ENCODE data around the gene BATF2. TPM values are rescaled to one million over a fixed set of nuclear protein-coding genes. Genes with fewer than 3 reads are reported as not detected.
"Not testable (repeated sequence)": the region's sequence is repeated elsewhere in the genome, so short reads cannot be mapped to it uniquely, and the experiment has no call there.

The BATF2 gene
- total RNA-seq, 2 experiments from 2014 or later, result not detected

GRCh38 chr11:64987998-64988854 is 8.5 kb downstream of the BATF2 start:
- intact Hi-C loops (cut with micrococcal nuclease), result no loop called here
- Mint-ChIP-seq H3K4me3 (no peak overlapping the region), H3K36me3 (ENCODE audit: low read depth) (no peaks in the 10 kb centered on the region), H3K4me1 (ENCODE audit: low read depth) (peaks cover 7% of the 10 kb centered on the region), H3K27ac (no peak overlapping the region), H3K27me3 (ENCODE audit: low read depth) (no peaks in the 10 kb centered on the region), H3K9me3 (no peaks in the 10 kb centered on the region)
- CTCF ChIA-PET, result interaction anchor here (1.3 kb wide), 1 partner anchor 8 kb away, joined by 3 read pairs; no protein-coding TSS in a partner anchor
- no peak for DNase-seq

- H3K4me1 Mint-ChIP-seq (ENCODE audit: low read depth); CTCF ChIA-PET; H3K36me3 Mint-ChIP-seq (ENCODE audit: low read depth); H3K4me3 Mint-ChIP-seq; intact Hi-C loops (cut with micrococcal nuclease); H3K27me3 Mint-ChIP-seq (ENCODE audit: low read depth); H3K27ac Mint-ChIP-seq; DNase-seq; H3K9me3 Mint-ChIP-seq: not testable (repeated sequence)
These were observed 13.4 kb downstream of the BATF2 start for GRCh38 chr11:64983339-64983738.

DNA sequence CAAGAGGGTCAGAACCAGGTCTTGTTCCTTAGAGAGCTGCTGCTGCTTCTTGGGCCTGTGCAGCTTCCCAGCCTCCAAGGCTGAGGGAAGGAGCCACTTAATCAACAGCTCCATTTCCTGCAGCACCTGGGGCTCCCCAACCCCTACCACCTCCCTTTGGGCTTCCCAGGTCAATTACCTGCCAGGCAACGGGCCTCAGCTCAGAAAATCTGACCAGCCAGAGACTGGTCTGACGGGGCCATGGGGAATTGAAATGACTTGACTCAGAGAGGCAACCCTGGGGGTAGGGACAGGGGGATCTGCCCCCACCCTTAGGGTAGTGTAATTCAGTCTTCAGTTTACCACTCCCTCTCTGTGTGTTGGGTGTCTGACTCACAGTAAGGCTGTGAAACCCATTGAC is 20.1 kb downstream of the BATF2 start:
- H3K36me3 Mint-ChIP-seq (ENCODE audit: low read depth), result no peaks in the 10 kb centered on the region
- CTCF ChIA-PET, result interaction anchor here (0.7 kb wide), 1 partner anchor 59 kb away, joined by 3 read pairs; no protein-coding TSS in a partner anchor
- H3K27ac Mint-ChIP-seq, result no peak overlapping the region
- H3K4me1 Mint-ChIP-seq (ENCODE audit: low read depth), result peaks cover 5% of the 10 kb centered on the region
- no peaks in the 10 kb centered on the region for H3K27me3 Mint-ChIP-seq (ENCODE audit: low read depth)
- no peaks in the 10 kb centered on the region for H3K9me3 Mint-ChIP-seq
- intact Hi-C loops (cut with micrococcal nuclease), result no loop called here
- no peak for DNase-seq
- H3K4me3 Mint-ChIP-seq, result no peak overlapping the region

DNA sequence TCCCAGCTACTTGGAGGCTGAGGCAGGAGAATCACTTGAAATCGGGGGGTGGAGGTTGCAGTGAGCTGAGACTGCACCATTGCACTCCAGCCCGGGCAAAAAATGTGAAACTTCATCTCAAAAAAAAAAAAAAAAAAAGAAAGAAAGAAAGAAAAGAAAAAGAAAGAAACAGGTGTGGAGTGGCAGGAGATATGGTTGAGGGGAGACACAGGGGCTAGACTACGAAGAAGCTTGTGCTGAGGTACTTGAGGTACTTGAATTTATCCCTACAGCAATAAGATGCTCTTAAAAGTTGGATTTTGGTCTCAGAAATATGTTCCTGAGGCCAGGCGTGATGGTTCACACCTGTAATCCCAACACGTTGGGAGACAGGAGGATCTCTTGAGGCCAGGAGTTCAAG is 22.6 kb downstream of the BATF2 start:
- H3K27ac Mint-ChIP-seq, result no peak overlapping the region
- CTCF ChIA-PET, result no interaction called here

GRCh38 chr11:64971421-64972233 is 25.1 kb downstream of the BATF2 start, which contains the start of gene MAJIN:
Gene MAJIN (minus strand): TSS chr11:64972108. CDS start chr11:64959405, 12,703 bp downstream.
- Mint-ChIP-seq H3K4me3 (peak within 1 kb of the TSS; percentile 69), H3K36me3 (ENCODE audit: low read depth) (no peaks in the 10 kb centered on the region), H3K27ac (peak within 1 kb of the TSS; percentile 81), H3K27me3 (ENCODE audit: low read depth) (no peaks in the 10 kb centered on the region), H3K9me3 (no peaks in the 10 kb centered on the region), H3K4me1 (ENCODE audit: low read depth) (peaks cover 41% of the 10 kb centered on the region)
- CTCF ChIA-PET, result interaction anchor here (1.4 kb wide), 1 partner anchor 26 kb away, joined by 3 read pairs; no protein-coding TSS in a partner anchor
- intact Hi-C loops (cut with micrococcal nuclease), result loop anchor here (2.0 to 5.0 kb wide), 3 partner anchors 43 to 146 kb away; partner anchors contain the start of genes ARL2 and ZNHIT2
- peak; percentile 89 for DNase-seq

More for the DNA sequence above, 22.6 kb downstream of the BATF2 start:
- no peaks in the 10 kb centered on the region for H3K36me3 Mint-ChIP-seq (ENCODE audit: low read depth)
- no peaks in the 10 kb centered on the region for H3K27me3 Mint-ChIP-seq (ENCODE audit: low read depth)
- H3K4me1 Mint-ChIP-seq (ENCODE audit: low read depth), result peaks cover 25% of the 10 kb centered on the region
- intact Hi-C loops (cut with micrococcal nuclease), result loop anchor here (5.0 kb wide), 1 partner anchor 143 kb away; the partner anchor contains the start of gene ZNHIT2
- no peak for DNase-seq
- H3K9me3 Mint-ChIP-seq, result no peaks in the 10 kb centered on the region
- no peak overlapping the region for H3K4me3 Mint-ChIP-seq

GRCh38 chr11:64970731-64971151 is 26.0 kb downstream of the BATF2 start:
- CTCF ChIA-PET, result no interaction called here
- H3K27me3 Mint-ChIP-seq (ENCODE audit: low read depth), result no peaks in the 10 kb centered on the region
- H3K36me3 Mint-ChIP-seq (ENCODE audit: low read depth), result no peaks in the 10 kb centered on the region
- peak; percentile 70 for DNase-seq
- H3K27ac Mint-ChIP-seq, result peak overlapping the region; percentile 81
- intact Hi-C loops (cut with micrococcal nuclease), result loop anchor here (1.0 to 5.0 kb wide), 6 partner anchors 44 to 192 kb away; partner anchors contain the start of genes ARL2, ATG2A, PPP2R5B and SF1
- peak overlapping the region; percentile 58 for H3K4me3 Mint-ChIP-seq
- H3K9me3 Mint-ChIP-seq, result no peaks in the 10 kb centered on the region
- H3K4me1 Mint-ChIP-seq (ENCODE audit: low read depth), result peaks cover 46% of the 10 kb centered on the region

DNA sequence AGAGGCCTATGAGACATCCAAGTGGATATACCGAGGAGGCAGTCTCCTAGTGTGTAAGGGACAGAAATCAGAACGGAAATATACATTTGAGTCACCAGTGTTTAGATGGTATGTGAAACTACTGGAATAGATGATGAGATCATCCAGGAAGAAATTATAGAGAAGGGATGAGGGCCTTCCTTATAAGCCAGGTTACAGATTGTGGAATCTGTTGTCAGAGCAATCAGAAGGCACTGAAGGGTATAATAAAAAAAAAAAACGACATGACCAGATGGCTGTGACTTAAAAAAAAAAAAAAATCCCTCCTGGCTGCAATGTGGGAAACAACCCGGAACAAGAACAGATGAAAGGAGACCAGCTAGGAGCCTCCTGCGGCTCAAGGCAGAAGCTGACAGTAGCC is 27.6 kb downstream of the BATF2 start:
- no peaks in the 10 kb centered on the region for H3K27me3 Mint-ChIP-seq (ENCODE audit: low read depth)
- CTCF ChIA-PET, result interaction anchor here (0.7 kb wide), 1 partner anchor 120 kb away, joined by 4 read pairs; no protein-coding TSS in a partner anchor
- no peaks in the 10 kb centered on the region for H3K36me3 Mint-ChIP-seq (ENCODE audit: low read depth)
- H3K4me3 Mint-ChIP-seq, result no peak overlapping the region
- DNase-seq, result no peak
- H3K9me3 Mint-ChIP-seq, result no peaks in the 10 kb centered on the region
- H3K4me1 Mint-ChIP-seq (ENCODE audit: low read depth), result peaks cover 52% of the 10 kb centered on the region
- H3K27ac Mint-ChIP-seq, result no peak overlapping the region
- intact Hi-C loops (cut with micrococcal nuclease), result no loop called here

- H3K4me1 Mint-ChIP-seq (ENCODE audit: low read depth), result peaks cover 52% of the 10 kb centered on the region
These were observed 29.4 kb downstream of the BATF2 start for GRCh38 chr11:64967375-64967774.

DNA sequence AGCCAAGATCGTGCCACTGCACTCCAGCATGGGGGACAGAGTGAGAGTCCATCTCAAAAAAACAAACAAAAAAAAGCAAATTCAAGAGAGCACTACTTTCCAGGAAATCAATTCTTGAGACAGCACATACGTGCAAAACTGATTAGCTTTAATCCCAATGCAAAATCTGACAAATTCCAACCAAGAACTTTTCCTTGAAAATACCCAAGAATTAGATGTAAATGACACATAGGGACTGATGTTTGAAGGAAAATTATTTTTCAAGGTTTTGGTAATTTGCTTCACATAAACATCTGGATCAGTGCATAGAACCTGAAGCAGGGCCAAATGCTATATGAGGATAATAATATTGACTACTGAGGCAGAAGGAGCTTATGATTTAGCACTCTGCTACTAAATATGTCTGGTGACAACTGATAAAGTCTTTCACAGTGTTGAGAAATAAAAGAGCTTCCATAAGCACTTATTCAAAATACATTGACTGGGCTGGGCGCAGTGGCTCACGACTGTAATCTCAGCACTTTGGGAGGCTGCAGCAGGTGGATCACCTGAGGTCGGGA is 33.6 kb downstream of the BATF2 start:
- Mint-ChIP-seq H3K4me3 (no peak overlapping the region), H3K27me3 (ENCODE audit: low read depth) (no peaks in the 10 kb centered on the region), H3K4me1 (ENCODE audit: low read depth) (peaks cover 21% of the 10 kb centered on the region), H3K9me3 (no peaks in the 10 kb centered on the region), H3K27ac (no peak overlapping the region), H3K36me3 (ENCODE audit: low read depth) (no peaks in the 10 kb centered on the region)
- intact Hi-C loops (cut with micrococcal nuclease), result no loop called here
- CTCF ChIA-PET, result interaction anchor here (1.1 to 1.4 kb wide), 2 partner anchors 30 to 33 kb away, joined by 3 to 4 read pairs; no protein-coding TSS in a partner anchor
- DNase-seq, result no peak

More at GRCh38 chr11:64967375-64967774, 29.4 kb downstream of the BATF2 start:
- CTCF ChIA-PET, result interaction anchor here (1.0 to 1.1 kb wide), 2 partner anchors 11 to 30 kb away, joined by 3 read pairs; no protein-coding TSS in a partner anchor
- no peaks in the 10 kb centered on the region for H3K9me3 Mint-ChIP-seq
- H3K27me3 Mint-ChIP-seq (ENCODE audit: low read depth), result no peaks in the 10 kb centered on the region
- peak; percentile 45 for DNase-seq
- no peaks in the 10 kb centered on the region for H3K36me3 Mint-ChIP-seq (ENCODE audit: low read depth)
- peak overlapping the region; percentile 8 for H3K27ac Mint-ChIP-seq
- intact Hi-C loops (cut with micrococcal nuclease), result no loop called here
- H3K4me3 Mint-ChIP-seq, result no peak overlapping the region

DNA sequence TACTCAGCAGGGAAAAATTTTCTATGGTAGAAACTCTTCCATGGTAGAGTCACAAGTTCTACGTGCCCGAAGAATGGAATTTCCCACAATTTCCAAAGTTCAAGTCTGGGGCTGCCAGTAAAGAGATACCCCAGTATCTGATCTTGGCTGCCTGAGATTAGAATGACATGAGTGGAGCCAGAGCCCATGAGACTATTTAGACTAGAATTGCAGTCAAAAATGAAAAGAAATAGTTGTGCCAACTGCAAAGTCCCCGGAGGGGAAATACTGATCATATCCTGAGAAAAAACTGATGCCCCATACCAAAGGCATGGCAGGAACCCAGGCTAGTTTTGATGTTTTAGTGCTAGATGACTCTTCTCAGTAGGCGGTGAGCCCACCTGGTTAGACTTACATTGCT is 36.1 kb downstream of the BATF2 start:
- intact Hi-C loops (cut with micrococcal nuclease), result no loop called here
- Mint-ChIP-seq H3K9me3 (no peaks in the 10 kb centered on the region), H3K27me3 (ENCODE audit: low read depth) (no peaks in the 10 kb centered on the region), H3K4me1 (ENCODE audit: low read depth) (peaks cover 7% of the 10 kb centered on the region), H3K27ac (no peak overlapping the region), H3K36me3 (ENCODE audit: low read depth) (no peaks in the 10 kb centered on the region), H3K4me3 (no peak overlapping the region)
- DNase-seq, result no peak
- CTCF ChIA-PET, result no interaction called here

DNA sequence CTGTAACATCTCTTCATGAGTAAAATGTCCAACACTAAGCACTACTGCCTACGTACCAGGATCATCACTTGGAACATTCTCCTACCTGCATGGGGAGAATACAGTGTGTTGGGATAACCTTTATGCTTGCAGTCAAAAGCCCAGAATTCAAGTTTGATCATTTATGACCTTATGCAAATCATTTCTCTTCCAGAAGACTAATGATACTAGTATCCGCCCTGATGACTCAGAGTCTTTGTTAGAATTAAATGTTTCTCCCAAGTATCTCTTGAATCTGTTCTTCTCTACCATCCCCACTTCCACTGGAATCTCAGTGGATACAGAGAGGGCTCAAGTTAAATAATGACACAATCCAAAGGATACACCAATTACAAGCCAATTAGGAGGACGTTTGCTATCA is 37.3 kb downstream of the BATF2 start:
- no peaks in the 10 kb centered on the region for H3K4me1 Mint-ChIP-seq (ENCODE audit: low read depth)
- H3K27ac Mint-ChIP-seq, result no peak overlapping the region
- CTCF ChIA-PET, result no interaction called here

GRCh38 chr11:64954201-64954600 is 42.6 kb downstream of the BATF2 start:
- CTCF ChIA-PET, result no interaction called here
- peaks cover 4% of the 10 kb centered on the region for H3K4me1 Mint-ChIP-seq (ENCODE audit: low read depth)
- intact Hi-C loops (cut with micrococcal nuclease), result no loop called here
- H3K4me3 Mint-ChIP-seq, result no peak overlapping the region
- H3K9me3 Mint-ChIP-seq, result no peaks in the 10 kb centered on the region
- H3K27me3 Mint-ChIP-seq (ENCODE audit: low read depth), result peaks cover 5% of the 10 kb centered on the region
- no peak for DNase-seq
- H3K36me3 Mint-ChIP-seq (ENCODE audit: low read depth), result no peaks in the 10 kb centered on the region
- H3K27ac Mint-ChIP-seq, result no peak overlapping the region

More for the DNA sequence above, 37.3 kb downstream of the BATF2 start:
- H3K9me3 Mint-ChIP-seq, result no peaks in the 10 kb centered on the region
- H3K27me3 Mint-ChIP-seq (ENCODE audit: low read depth), result peaks cover 2% of the 10 kb centered on the region
- H3K4me3 Mint-ChIP-seq, result no peak overlapping the region
- intact Hi-C loops (cut with micrococcal nuclease), result no loop called here
- DNase-seq, result no peak
- H3K36me3 Mint-ChIP-seq (ENCODE audit: low read depth), result no peaks in the 10 kb centered on the region

Measured in activated naive CD4-positive, alpha-beta T cell treated with anti-CD3 and anti-CD28 coated beads for 36 hours (primary cell).